ENCODE data around the gene ASTN2. TPM values are rescaled to one million over a fixed set of nuclear protein-coding genes. Genes with fewer than 3 reads are reported as not detected.

Gene ASTN2
- total RNA-seq, 1 donor from 2014 or later: 10.0 TPM

DNA sequence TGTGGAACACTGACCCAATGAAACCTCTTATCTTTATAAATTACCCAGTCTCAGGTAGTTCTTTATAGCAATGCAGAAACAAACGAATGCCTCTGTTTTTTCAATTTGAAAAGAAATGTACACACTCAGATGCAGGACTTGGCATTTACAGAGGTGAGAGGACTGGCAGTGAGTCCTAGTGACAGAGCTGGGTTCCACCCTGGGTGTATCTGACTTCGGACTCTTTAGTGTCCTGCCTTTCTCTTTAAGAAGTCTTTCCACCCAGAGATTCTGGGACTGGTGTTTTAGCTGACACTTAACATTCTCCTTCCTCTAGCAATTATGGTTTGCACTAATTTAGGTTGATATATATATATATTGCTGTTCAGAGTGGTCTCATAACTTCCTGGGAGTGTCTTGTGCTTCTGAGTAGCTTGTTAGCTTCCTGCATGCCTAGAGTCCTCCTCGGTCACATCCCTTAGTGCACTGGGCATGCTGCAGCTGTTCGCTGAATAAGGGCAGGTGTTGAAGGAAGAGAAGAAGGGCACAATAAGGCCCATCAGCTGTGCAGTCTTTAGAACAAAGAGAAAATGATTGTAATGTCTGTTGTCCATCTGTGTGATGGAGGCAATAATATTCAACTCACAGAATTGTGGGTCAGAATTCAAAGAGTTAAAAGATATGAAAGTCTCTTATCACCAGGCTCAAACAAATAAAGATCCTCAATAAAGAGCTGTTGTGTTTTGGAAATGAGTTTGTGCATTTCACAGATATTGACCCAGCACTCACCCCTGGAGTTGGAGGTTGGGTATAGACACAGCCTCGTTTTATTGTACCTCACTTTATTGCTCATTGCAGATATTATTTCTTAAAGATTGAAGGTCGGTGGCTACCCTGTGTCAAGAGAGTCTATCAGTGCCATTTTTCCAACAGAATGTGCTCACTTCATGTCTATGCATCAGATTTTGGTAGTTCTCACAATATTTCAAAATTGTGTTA is 540.6 kb downstream of the ASTN2 start:
- Mint-ChIP-seq H3K27ac (ENCODE audit: unreplicated experiment) (no peak overlapping the region), H3K27me3 (ENCODE audit: unreplicated experiment) (no peaks in the 10 kb centered on the region), H3K4me1 (ENCODE audit: unreplicated experiment) (peaks cover 6% of the 10 kb centered on the region), H3K36me3 (ENCODE audit: low read depth, unreplicated experiment) (peaks cover 15% of the 10 kb centered on the region), H3K9me3 (ENCODE audit: unreplicated experiment) (peaks cover 5% of the 10 kb centered on the region), H3K4me3 (ENCODE audit: unreplicated experiment) (no peak overlapping the region)
- no peak for DNase-seq (ENCODE audit: low spot score)
- TF ChIP-seq, protein P1, sequence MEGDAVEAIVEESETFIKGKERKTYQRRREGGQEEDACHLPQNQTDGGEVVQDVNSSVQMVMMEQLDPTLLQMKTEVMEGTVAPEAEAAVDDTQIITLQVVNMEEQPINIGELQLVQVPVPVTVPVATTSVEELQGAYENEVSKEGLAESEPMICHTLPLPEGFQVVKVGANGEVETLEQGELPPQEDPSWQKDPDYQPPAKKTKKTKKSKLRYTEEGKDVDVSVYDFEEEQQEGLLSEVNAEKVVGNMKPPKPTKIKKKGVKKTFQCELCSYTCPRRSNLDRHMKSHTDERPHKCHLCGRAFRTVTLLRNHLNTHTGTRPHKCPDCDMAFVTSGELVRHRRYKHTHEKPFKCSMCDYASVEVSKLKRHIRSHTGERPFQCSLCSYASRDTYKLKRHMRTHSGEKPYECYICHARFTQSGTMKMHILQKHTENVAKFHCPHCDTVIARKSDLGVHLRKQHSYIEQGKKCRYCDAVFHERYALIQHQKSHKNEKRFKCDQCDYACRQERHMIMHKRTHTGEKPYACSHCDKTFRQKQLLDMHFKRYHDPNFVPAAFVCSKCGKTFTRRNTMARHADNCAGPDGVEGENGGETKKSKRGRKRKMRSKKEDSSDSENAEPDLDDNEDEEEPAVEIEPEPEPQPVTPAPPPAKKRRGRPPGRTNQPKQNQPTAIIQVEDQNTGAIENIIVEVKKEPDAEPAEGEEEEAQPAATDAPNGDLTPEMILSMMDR (IDR thresholded peaks at IDR 0.05; ENCODE audit: unreplicated experiment): no peak

DNA sequence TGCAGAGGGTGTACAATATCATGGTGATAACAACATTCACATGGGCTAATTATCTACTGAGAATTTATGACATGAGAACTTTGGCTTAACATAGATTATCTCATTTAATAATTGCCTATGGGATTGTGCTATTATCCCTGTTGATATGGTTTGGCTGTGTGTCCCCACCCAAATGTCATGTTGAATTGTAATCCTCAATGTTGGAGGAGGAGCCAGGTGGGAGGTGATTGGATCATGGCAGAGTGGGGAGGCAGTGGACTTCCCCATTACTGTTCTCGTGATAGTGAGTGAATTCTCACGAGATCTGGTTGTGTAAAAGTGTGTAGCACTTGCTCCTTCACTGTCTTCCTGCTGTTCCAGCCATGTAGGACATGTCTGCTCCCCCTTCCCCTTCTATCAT is 541.4 kb downstream of the ASTN2 start:
- peaks cover 15% of the 10 kb centered on the region for H3K36me3 Mint-ChIP-seq (ENCODE audit: low read depth, unreplicated experiment)
- H3K4me3 Mint-ChIP-seq (ENCODE audit: unreplicated experiment): no peak overlapping the region
- DNase-seq (ENCODE audit: low spot score): no peak
- no peaks in the 10 kb centered on the region for H3K27me3 Mint-ChIP-seq (ENCODE audit: unreplicated experiment)
- no peak overlapping the region for H3K27ac Mint-ChIP-seq (ENCODE audit: unreplicated experiment)
- H3K9me3 Mint-ChIP-seq (ENCODE audit: unreplicated experiment): peaks cover 5% of the 10 kb centered on the region
- TF ChIP-seq, protein P1 (IDR thresholded peaks at IDR 0.05; ENCODE audit: unreplicated experiment): no peak
- peaks cover 6% of the 10 kb centered on the region for H3K4me1 Mint-ChIP-seq (ENCODE audit: unreplicated experiment)

DNA sequence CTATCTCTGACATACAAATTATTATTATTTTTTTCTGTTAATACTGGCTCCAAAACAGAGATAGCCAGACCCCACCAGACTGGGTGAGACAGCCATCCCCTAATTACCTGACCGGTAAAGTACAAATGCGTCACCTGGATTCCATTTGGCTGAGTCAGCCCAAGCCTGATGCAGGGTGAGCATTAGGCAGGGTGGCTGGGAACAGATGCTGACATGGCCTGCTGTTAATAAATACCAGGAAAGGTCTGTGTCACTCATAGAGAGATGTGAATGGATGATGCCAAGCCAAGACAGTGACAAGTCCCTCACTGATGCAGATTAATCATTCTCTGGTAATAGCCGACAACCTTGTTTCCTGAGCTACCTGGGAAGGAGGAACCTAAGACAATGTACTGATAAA is 544.3 kb downstream of the ASTN2 start:
- Mint-ChIP-seq H3K4me3 (ENCODE audit: unreplicated experiment) (no peak overlapping the region), H3K4me1 (ENCODE audit: unreplicated experiment) (peaks cover 26% of the 10 kb centered on the region), H3K27me3 (ENCODE audit: unreplicated experiment) (no peaks in the 10 kb centered on the region), H3K27ac (ENCODE audit: unreplicated experiment) (no peak overlapping the region), H3K36me3 (ENCODE audit: low read depth, unreplicated experiment) (peaks cover 7% of the 10 kb centered on the region), H3K9me3 (ENCODE audit: unreplicated experiment) (no peaks in the 10 kb centered on the region)
- DNase-seq (ENCODE audit: low spot score): no peak
- TF ChIP-seq, protein P1 (IDR thresholded peaks at IDR 0.05; ENCODE audit: unreplicated experiment): no peak

DNA sequence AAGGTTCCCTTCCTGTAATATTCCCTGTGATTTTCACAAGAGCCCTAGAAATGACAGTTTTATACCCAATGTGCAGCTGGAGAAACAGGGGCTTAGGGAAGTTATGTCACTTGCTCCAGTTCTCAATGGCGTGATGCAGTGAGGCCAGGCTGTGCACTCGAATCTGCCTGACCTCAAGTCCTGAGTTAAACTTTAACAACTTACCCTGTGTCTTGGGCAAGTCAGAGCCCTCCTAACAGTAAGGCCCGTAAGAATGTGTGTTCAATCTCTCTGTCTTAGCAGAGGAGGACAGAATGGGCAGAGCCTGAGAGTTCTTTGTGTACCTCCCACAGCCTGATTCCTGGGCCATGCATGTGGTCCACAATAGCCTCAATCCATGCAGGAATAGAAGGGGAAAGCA is 546.7 kb downstream of the ASTN2 start:
- peaks cover 1% of the 10 kb centered on the region for H3K27me3 Mint-ChIP-seq (ENCODE audit: unreplicated experiment)
- H3K27ac Mint-ChIP-seq (ENCODE audit: unreplicated experiment): peak overlapping the region; percentile 96
- TF ChIP-seq, protein P1 (IDR thresholded peaks at IDR 0.05; ENCODE audit: unreplicated experiment): no peak
- H3K36me3 Mint-ChIP-seq (ENCODE audit: low read depth, unreplicated experiment): peaks cover 3% of the 10 kb centered on the region
- H3K4me3 Mint-ChIP-seq (ENCODE audit: unreplicated experiment): no peak overlapping the region
- H3K9me3 Mint-ChIP-seq (ENCODE audit: unreplicated experiment): no peaks in the 10 kb centered on the region
- no peak for DNase-seq (ENCODE audit: low spot score)
- H3K4me1 Mint-ChIP-seq (ENCODE audit: unreplicated experiment): peaks cover 29% of the 10 kb centered on the region

DNA sequence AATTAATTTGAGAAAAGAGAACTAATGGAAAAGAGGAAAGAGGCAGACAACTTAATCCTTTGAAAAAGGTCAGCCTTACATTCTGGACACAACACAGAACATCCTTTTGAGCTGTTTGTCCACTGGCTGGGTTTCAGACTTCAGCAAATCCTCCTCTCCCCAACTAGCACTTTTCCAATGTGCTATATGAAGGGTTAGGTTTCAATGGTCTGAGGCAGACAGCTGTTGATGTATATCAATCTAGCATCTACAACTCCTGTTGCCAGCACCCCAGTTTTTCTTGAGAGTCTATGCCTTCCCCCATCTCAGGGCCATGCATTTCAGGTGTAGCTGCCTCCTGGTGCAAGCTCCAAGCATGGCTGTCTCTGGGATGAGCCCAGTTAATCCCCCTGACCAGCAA is 553.5 kb downstream of the ASTN2 start:
- DNase-seq (ENCODE audit: low spot score): no peak
- no peak overlapping the region for H3K4me3 Mint-ChIP-seq (ENCODE audit: unreplicated experiment)
- H3K27ac Mint-ChIP-seq (ENCODE audit: unreplicated experiment): no peak overlapping the region
- H3K9me3 Mint-ChIP-seq (ENCODE audit: unreplicated experiment): no peaks in the 10 kb centered on the region
- TF ChIP-seq, protein P1 (IDR thresholded peaks at IDR 0.05; ENCODE audit: unreplicated experiment): no peak
- peaks cover 26% of the 10 kb centered on the region for H3K4me1 Mint-ChIP-seq (ENCODE audit: unreplicated experiment)
- H3K36me3 Mint-ChIP-seq (ENCODE audit: low read depth, unreplicated experiment): peaks cover 3% of the 10 kb centered on the region
- H3K27me3 Mint-ChIP-seq (ENCODE audit: unreplicated experiment): peaks cover 4% of the 10 kb centered on the region
